MG63 (cell line): Measurements from ENCODE around the gene ADRM1. TPM values are rescaled to one million over a fixed set of nuclear protein-coding genes. Genes with fewer than 3 reads are reported as not detected.

Experiments
- DNase-seq: peaks from one replicate; pipeline ENCODE4 v3.0.0-alpha.2; 2020
- H3K27me3 ChIP-seq: fragments of 250-450 bp; sonication (Bioruptor Pico); 2 replicates; pipeline ENCODE4 v1.5.1; 2020; ENCODE audit warnings: mild to moderate bottlenecking, moderate library complexity
- H3K36me3 ChIP-seq: fragments of 250-450 bp; sonication (Bioruptor Pico); 2 replicates; pipeline ENCODE4 v1.5.1; 2020; ENCODE audit warnings: mild to moderate bottlenecking, moderate library complexity
- H3K4me3 ChIP-seq: fragments of 250-450 bp; sonication (Bioruptor Pico); 2 replicates; pipeline ENCODE4 v1.5.1; 2020; ENCODE audit warnings: mild to moderate bottlenecking, moderate library complexity
- H3K9me3 ChIP-seq: fragments of 250-450 bp; sonication (Bioruptor Pico); 2 replicates; pipeline ENCODE4 v1.5.1; 2020; ENCODE audit warnings: mild to moderate bottlenecking, moderate library complexity
- total RNA-seq: library from RNA; depleted of rRNA; stranded (reverse); fragments of >200 nt; shearing (Covaris generic); gene quantifications from 2 replicates; pipeline ENCODE4 v1.2.3, GENCODE V29; 2014; ENCODE audit warnings: low replicate concordance; rRNA removed

ADRM1 gene
- total RNA-seq = 264 and 328 TPM in 2 replicates

GRCh38 chr20:62302341-62303061 is at the start of gene ADRM1:
TSS of gene ADRM1 (plus strand) at chr20:62302997. CDS start at chr20:62303569, 572 bp downstream.
- H3K4me3 ChIP-seq = peak within 1 kb of the TSS; percentile 86
- peak; percentile 97 for DNase-seq
- peaks cover 43% of the 10 kb centered on the region for H3K36me3 ChIP-seq
- H3K9me3 ChIP-seq = no peaks in the 10 kb centered on the region
- H3K27me3 ChIP-seq = no peaks in the 10 kb centered on the region

- Histone ChIP-seq H3K36me3 (peaks cover 19% of the 10 kb centered on the region), H3K27me3 (no peaks in the 10 kb centered on the region), H3K4me3 (no peak overlapping the region), H3K9me3 (no peaks in the 10 kb centered on the region)
- DNase-seq = no peak
Observed at GRCh38 chr20:62253398-62253797, 49.4 kb upstream of the ADRM1 start.

- Histone ChIP-seq H3K27me3 (no peaks in the 10 kb centered on the region), H3K9me3 (no peaks in the 10 kb centered on the region), H3K4me3 (no peak overlapping the region), H3K36me3 (peaks cover 20% of the 10 kb centered on the region)
- no peak for DNase-seq
Observed at GRCh38 chr20:62254021-62254724, 48.6 kb upstream of the ADRM1 start.

GRCh38 chr20:62255976-62256375 is 46.8 kb upstream of the ADRM1 start:
- Histone ChIP-seq H3K36me3 (peaks cover 34% of the 10 kb centered on the region), H3K4me3 (no peak overlapping the region), H3K27me3 (no peaks in the 10 kb centered on the region), H3K9me3 (no peaks in the 10 kb centered on the region)
- no peak for DNase-seq

- Histone ChIP-seq H3K9me3 (no peaks in the 10 kb centered on the region), H3K4me3 (no peak overlapping the region), H3K36me3 (peaks cover 56% of the 10 kb centered on the region), H3K27me3 (no peaks in the 10 kb centered on the region)
- DNase-seq = peak; percentile 84
Observed at GRCh38 chr20:62258499-62259293, 44.1 kb upstream of the ADRM1 start.

- H3K36me3 ChIP-seq = peaks cover 61% of the 10 kb centered on the region
- no peaks in the 10 kb centered on the region for H3K27me3 ChIP-seq
- peaks cover 1% of the 10 kb centered on the region; the same call in 1 of the 2 replicates for H3K9me3 ChIP-seq
- DNase-seq = no peak
- H3K4me3 ChIP-seq = no peak overlapping the region
Observed at GRCh38 chr20:62259294-62259565, 43.6 kb upstream of the ADRM1 start.

- H3K36me3 ChIP-seq = peaks cover 78% of the 10 kb centered on the region
- H3K4me3 ChIP-seq = no peak overlapping the region
- H3K9me3 ChIP-seq = peaks cover 16% of the 10 kb centered on the region
- H3K27me3 ChIP-seq = no peaks in the 10 kb centered on the region
- no peak for DNase-seq
Observed at GRCh38 chr20:62262064-62262463, 40.7 kb upstream of the ADRM1 start.

- no peak for DNase-seq
- H3K9me3 ChIP-seq = peaks cover 16% of the 10 kb centered on the region
- no peaks in the 10 kb centered on the region for H3K27me3 ChIP-seq
- no peak overlapping the region for H3K4me3 ChIP-seq
- peaks cover 80% of the 10 kb centered on the region for H3K36me3 ChIP-seq
Observed at GRCh38 chr20:62263396-62263795, 39.4 kb upstream of the ADRM1 start.

- Histone ChIP-seq H3K36me3 (peaks cover 73% of the 10 kb centered on the region), H3K27me3 (no peaks in the 10 kb centered on the region), H3K4me3 (no peak overlapping the region), H3K9me3 (peaks cover 16% of the 10 kb centered on the region)
- no peak for DNase-seq
Observed at GRCh38 chr20:62265365-62265764, 37.4 kb upstream of the ADRM1 start.

GRCh38 chr20:62266340-62266739 is 36.5 kb upstream of the ADRM1 start:
- Histone ChIP-seq H3K9me3 (peaks cover 16% of the 10 kb centered on the region), H3K27me3 (no peaks in the 10 kb centered on the region), H3K4me3 (no peak overlapping the region), H3K36me3 (peaks cover 66% of the 10 kb centered on the region)
- DNase-seq = peak; percentile 16

GRCh38 chr20:62266851-62267250 is 35.9 kb upstream of the ADRM1 start:
- Histone ChIP-seq H3K4me3 (no peak overlapping the region), H3K27me3 (no peaks in the 10 kb centered on the region), H3K36me3 (peaks cover 63% of the 10 kb centered on the region), H3K9me3 (peaks cover 16% of the 10 kb centered on the region)
- no peak for DNase-seq

- H3K4me3 ChIP-seq = no peak overlapping the region
- peaks cover 57% of the 10 kb centered on the region for H3K36me3 ChIP-seq
- no peaks in the 10 kb centered on the region for H3K27me3 ChIP-seq
- peaks cover 16% of the 10 kb centered on the region for H3K9me3 ChIP-seq
- DNase-seq = no peak
Observed at GRCh38 chr20:62267543-62267942, 35.3 kb upstream of the ADRM1 start.

- Histone ChIP-seq H3K9me3 (peaks cover 16% of the 10 kb centered on the region), H3K27me3 (no peaks in the 10 kb centered on the region), H3K36me3 (peaks cover 51% of the 10 kb centered on the region), H3K4me3 (no peak overlapping the region)
- DNase-seq = no peak
Observed at GRCh38 chr20:62268228-62268900, 34.4 kb upstream of the ADRM1 start.

- Histone ChIP-seq H3K4me3 (no peak overlapping the region), H3K36me3 (peaks cover 46% of the 10 kb centered on the region), H3K9me3 (peaks cover 13% of the 10 kb centered on the region), H3K27me3 (no peaks in the 10 kb centered on the region)
- DNase-seq = no peak
Observed at GRCh38 chr20:62269378-62269777, 33.4 kb upstream of the ADRM1 start.

GRCh38 chr20:62269871-62270270 is 32.9 kb upstream of the ADRM1 start:
- Histone ChIP-seq H3K27me3 (no peaks in the 10 kb centered on the region), H3K36me3 (peaks cover 41% of the 10 kb centered on the region), H3K9me3 (peaks cover 8% of the 10 kb centered on the region), H3K4me3 (no peak overlapping the region)
- no peak for DNase-seq

GRCh38 chr20:62272200-62272599 is 30.6 kb upstream of the ADRM1 start:
- Histone ChIP-seq H3K36me3 (peaks cover 20% of the 10 kb centered on the region), H3K4me3 (no peak overlapping the region), H3K9me3 (no peaks in the 10 kb centered on the region), H3K27me3 (no peaks in the 10 kb centered on the region)
- DNase-seq = no peak

- H3K27me3 ChIP-seq = no peaks in the 10 kb centered on the region
- H3K36me3 ChIP-seq = peaks cover 19% of the 10 kb centered on the region
- no peak overlapping the region for H3K4me3 ChIP-seq
- DNase-seq = no peak
- no peaks in the 10 kb centered on the region for H3K9me3 ChIP-seq
Observed at GRCh38 chr20:62273416-62273815, 29.4 kb upstream of the ADRM1 start.
